Neuronal stem cell (in vitro differentiated cells): ENCODE measurements around the gene ZBBX.

Experiments
- DNase-seq: peaks from one replicate; pipeline ENCODE4 v3.0.0-alpha.2; 2013; ENCODE audit warnings: low spot score
- H2AFZ ChIP-seq: one replicate; pipeline ENCODE4 v1.6.1; 2013; ENCODE audit warnings: mild to moderate bottlenecking, low read length, inconsistent platforms
- H2AK5ac ChIP-seq: 2 replicates; pipeline ENCODE4 v1.6.1; 2013; ENCODE audit warnings: low read depth, mild to moderate bottlenecking, inconsistent platforms, low read length, moderate library complexity, mixed read lengths
- H2BK120ac ChIP-seq: 2 replicates; pipeline ENCODE4 v1.6.1; 2013; ENCODE audit warnings: low read depth, mild to moderate bottlenecking, inconsistent platforms, low read length, moderate library complexity, mixed read lengths
- H2BK12ac ChIP-seq: one replicate; pipeline ENCODE4 v1.6.1; 2013; ENCODE audit warnings: low read length, inconsistent platforms
- H2BK15ac ChIP-seq: 2 replicates; pipeline ENCODE4 v1.6.1; 2013; ENCODE audit warnings: mild to moderate bottlenecking, low read length, inconsistent platforms, mixed read lengths
- H2BK5ac ChIP-seq: one replicate; pipeline ENCODE4 v1.6.1; 2013; ENCODE audit warnings: inconsistent platforms, mild to moderate bottlenecking, low read length, moderate library complexity
- H3K14ac ChIP-seq: one replicate; pipeline ENCODE4 v1.6.1; 2013; ENCODE audit warnings: low read length, inconsistent platforms
- H3K18ac ChIP-seq: 2 replicates; pipeline ENCODE4 v1.6.1; 2013; ENCODE audit warnings: low read length, inconsistent platforms
- H3K23ac ChIP-seq: 2 replicates; pipeline ENCODE4 v1.6.1; 2013; ENCODE audit warnings: low read depth, mild to moderate bottlenecking, mixed read lengths, low read length, inconsistent platforms; ENCODE audit not compliant: poor library complexity
- H3K27ac ChIP-seq: replicated peaks from 3 replicates; pipeline ENCODE4 v1.5.1; 2013; ENCODE audit warnings: low read length, inconsistent platforms
- H3K27me3 ChIP-seq, 3 experiments: 2 replicates each; pipeline ENCODE4 v1.6.1; 2013; ENCODE audit warnings: low read length in 3 of 3, mild to moderate bottlenecking in 2 of 3, inconsistent platforms in 1 of 3, low read depth in 1 of 3, mixed read lengths in 1 of 3, moderate library complexity in 1 of 3; ENCODE audit not compliant: control insufficient read depth in 3 of 3, insufficient read depth in 3 of 3
- H3K36me3 ChIP-seq, 2 donors: replicated peaks in 1 of 2; 2 replicates each; pipeline ENCODE4 v1.6.1; 2013; ENCODE audit warnings: low read length in 2 of 2; ENCODE audit not compliant: control insufficient read depth in 2 of 2, insufficient read depth in 2 of 2
- H3K4ac ChIP-seq: 2 replicates; pipeline ENCODE4 v1.6.1; 2013; ENCODE audit warnings: inconsistent platforms, mild to moderate bottlenecking, low read length, moderate library complexity
- H3K4me1 ChIP-seq, 2 donors: 1 replicate in 1 of 2; 2 replicates in 1 of 2; pipeline ENCODE4 v1.6.1; 2013; ENCODE audit warnings: low read length in 2 of 2, low read depth in 1 of 2; ENCODE audit not compliant: control insufficient read depth in 2 of 2, insufficient read depth in 1 of 2
- H3K4me2 ChIP-seq: one replicate; pipeline ENCODE4 v1.6.1; 2013; ENCODE audit warnings: mild to moderate bottlenecking, low read length, inconsistent platforms; ENCODE audit not compliant: insufficient read depth, poor library complexity, severe bottlenecking
- H3K4me3 ChIP-seq, 2 donors: 2 replicates each; pipeline ENCODE4 v1.5.1; 2013; ENCODE audit warnings: low read length in 2 of 2, mild to moderate bottlenecking in 2 of 2, inconsistent platforms in 1 of 2, moderate library complexity in 1 of 2
- H3K79me1 ChIP-seq: one replicate; pipeline ENCODE4 v1.6.1; 2013; ENCODE audit warnings: low read depth, mild to moderate bottlenecking, inconsistent platforms, low read length, moderate library complexity
- H3K9ac ChIP-seq: one replicate; pipeline ENCODE4 v1.6.1; 2013; ENCODE audit warnings: mild to moderate bottlenecking, low read depth, low read length, inconsistent platforms; ENCODE audit not compliant: poor library complexity
- H3K9me3 ChIP-seq, 2 donors: replicated peaks in 1 of 2; 2 replicates each; pipeline versions ENCODE3 to v1.6.1; 2013; ENCODE audit warnings: low read length in 2 of 2, mild to moderate bottlenecking in 2 of 2, inconsistent platforms in 1 of 2, low read depth in 1 of 2, mixed read lengths in 1 of 2, moderate library complexity in 1 of 2; ENCODE audit not compliant: control insufficient read depth in 2 of 2, insufficient read depth in 1 of 2
- H4K8ac ChIP-seq: one replicate; pipeline ENCODE4 v1.6.1; 2013; ENCODE audit warnings: low read depth, mild to moderate bottlenecking, inconsistent platforms, low read length, moderate library complexity
- H4K91ac ChIP-seq: one replicate; pipeline ENCODE4 v1.6.1; 2013; ENCODE audit warnings: low read length, low read depth, mild to moderate bottlenecking, inconsistent platforms; ENCODE audit not compliant: poor library complexity
- WGBS, 2 donors: extraction: QIAGEN DNeasy Blood & Tissue Kit; methylation state at CpG; one replicate each; pipeline ENCODE4 v1.1.7; 2013; ENCODE audit warnings: missing lambda C conversion rate in 2 of 2, mixed read lengths in 1 of 2; ENCODE audit not compliant: insufficient read length in 2 of 2, insufficient replicate concordance in 1 of 2; ENCODE audit errors: extremely low coverage in 2 of 2; 5-methylcytosine and 5-hydroxymethylcytosine counted together

The ZBBX gene

GRCh38 chr3:167346171-167346570, 33.9 kb downstream of the ZBBX start:
- H2AFZ ChIP-seq: no peak overlapping the region
- H3K79me1 ChIP-seq: no peaks in the 10 kb centered on the region
- H4K91ac ChIP-seq: no peak overlapping the region
- peaks cover 0 to 3% of the 10 kb centered on the region in 2 donors for H3K4me1 ChIP-seq
- DNase-seq: no peak
- no CpG with 5 or more reads among the region's 1 CpG for WGBS, 2 donors
- no peaks in the 10 kb centered on the region for H3K27me3 ChIP-seq
- no peak overlapping the region for H4K8ac ChIP-seq
- H3K4ac ChIP-seq: no peak overlapping the region
- no peak overlapping the region for H2BK15ac ChIP-seq
- H2AK5ac ChIP-seq: no peak overlapping the region
- no peak overlapping the region for H3K18ac ChIP-seq
- H3K14ac ChIP-seq: no peak overlapping the region
- H3K36me3 ChIP-seq: no peaks in the 10 kb centered on the region
- no peak overlapping the region for H2BK12ac ChIP-seq
- no peak overlapping the region for H3K9ac ChIP-seq
- no peak overlapping the region for H3K23ac ChIP-seq
- no peak overlapping the region for H3K27ac ChIP-seq
- H3K4me3 ChIP-seq: no peak overlapping the region
- no peak overlapping the region for H2BK5ac ChIP-seq
- H3K9me3 ChIP-seq: no peaks in the 10 kb centered on the region
- H3K4me2 ChIP-seq: no peak overlapping the region
- H2BK120ac ChIP-seq: no peak overlapping the region

DNA sequence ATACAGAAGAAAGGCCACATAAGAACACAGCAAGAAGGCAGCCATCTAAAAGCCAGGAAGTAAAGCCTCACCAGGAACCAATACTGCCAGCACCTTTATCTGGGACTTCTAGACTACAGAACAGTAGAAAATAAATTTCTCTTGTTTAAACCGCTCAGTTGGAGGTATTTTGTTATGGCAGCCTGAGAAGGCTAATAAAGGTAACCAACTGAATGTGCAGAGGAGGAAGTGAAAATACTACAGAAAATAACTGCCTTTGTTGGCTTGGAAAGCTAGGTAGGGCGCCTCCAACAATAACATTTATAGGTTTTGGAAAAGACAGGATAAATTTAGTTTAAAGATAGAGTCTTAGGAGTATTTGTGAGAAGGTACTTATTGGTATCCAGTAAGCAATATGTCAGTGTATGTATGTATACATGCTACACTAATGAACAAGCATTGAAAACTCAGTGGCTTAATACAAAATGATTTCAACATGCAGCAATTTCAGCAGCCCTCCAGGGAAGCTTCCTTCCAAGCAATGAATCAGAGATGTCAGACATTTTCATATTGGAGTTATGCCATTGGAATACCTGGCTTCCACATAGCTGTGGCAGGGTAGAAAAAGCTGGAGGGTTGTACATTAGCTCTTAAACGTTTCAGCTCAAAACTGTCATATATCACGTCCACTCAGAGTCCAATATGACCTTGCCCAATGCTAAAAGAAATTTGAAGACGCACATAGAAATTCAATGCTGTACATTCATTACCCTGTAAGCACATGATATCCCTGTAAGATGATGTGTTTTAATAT, 48.9 kb downstream of the ZBBX start:
- no peak overlapping the region for H2AFZ ChIP-seq
- no peak overlapping the region for H2BK5ac ChIP-seq
- H2BK12ac ChIP-seq: no peak overlapping the region
- H3K4me2 ChIP-seq: no peak overlapping the region
- no CpG with 5 or more reads among the region's 5 CpGs for WGBS, 2 donors
- no peak overlapping the region for H3K14ac ChIP-seq
- H4K8ac ChIP-seq: no peak overlapping the region
- H3K79me1 ChIP-seq: no peaks in the 10 kb centered on the region
- H3K9me3 ChIP-seq: no peaks in the 10 kb centered on the region
- no peak overlapping the region for H2BK15ac ChIP-seq
- H2AK5ac ChIP-seq: no peak overlapping the region
- no peak overlapping the region for H3K27ac ChIP-seq
- H4K91ac ChIP-seq: no peak overlapping the region
- no peak overlapping the region for H3K18ac ChIP-seq
- no peak overlapping the region for H3K9ac ChIP-seq
- H3K36me3 ChIP-seq: no peaks in the 10 kb centered on the region
- no peak overlapping the region for H2BK120ac ChIP-seq
- H3K23ac ChIP-seq: no peak overlapping the region
- H3K4ac ChIP-seq: no peak overlapping the region
- DNase-seq: no peak
- no peaks in the 10 kb centered on the region for H3K4me1 ChIP-seq
- H3K4me3 ChIP-seq: no peak overlapping the region
- no peaks in the 10 kb centered on the region for H3K27me3 ChIP-seq

DNA sequence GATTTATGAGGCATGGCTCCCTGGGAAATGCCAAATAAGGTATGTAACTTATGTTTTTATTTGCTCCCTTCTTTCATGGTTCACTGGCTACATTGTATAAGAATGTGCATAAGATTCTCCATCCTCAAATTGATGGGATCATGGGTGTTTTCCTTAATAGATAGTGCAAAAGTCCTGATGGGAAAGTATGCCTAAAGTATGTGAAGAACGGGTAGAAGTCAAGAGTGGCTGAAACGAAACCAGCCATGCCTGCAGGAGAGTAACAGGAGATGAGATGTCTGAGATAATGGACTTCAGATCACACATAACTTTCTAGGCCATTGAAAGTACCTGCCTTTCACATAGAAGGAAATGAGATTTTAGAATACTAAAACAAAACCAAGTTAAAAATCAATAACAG, 56.5 kb downstream of the ZBBX start:
- no peak for DNase-seq
- Histone ChIP-seq H3K14ac (no peak overlapping the region), H4K8ac (no peak overlapping the region), H3K79me1 (no peaks in the 10 kb centered on the region), H3K9me3 (no peaks in the 10 kb centered on the region), H4K91ac (no peak overlapping the region), H3K27me3 (no peaks in the 10 kb centered on the region), H2BK12ac (no peak overlapping the region), H3K27ac (no peak overlapping the region), H2BK120ac (no peak overlapping the region), H3K9ac (no peak overlapping the region), H3K36me3 (no peaks in the 10 kb centered on the region), H3K4me2 (no peak overlapping the region), H2AK5ac (no peak overlapping the region), H2AFZ (no peak overlapping the region), H3K18ac (no peak overlapping the region), H3K4me3 (no peak overlapping the region), H3K23ac (no peak overlapping the region), H3K4ac (no peak overlapping the region), H2BK15ac (no peak overlapping the region), H2BK5ac (no peak overlapping the region), H3K4me1 (no peaks in the 10 kb centered on the region)
- WGBS, 2 donors: no CpG with 5 or more reads among the region's 2 CpGs

DNA sequence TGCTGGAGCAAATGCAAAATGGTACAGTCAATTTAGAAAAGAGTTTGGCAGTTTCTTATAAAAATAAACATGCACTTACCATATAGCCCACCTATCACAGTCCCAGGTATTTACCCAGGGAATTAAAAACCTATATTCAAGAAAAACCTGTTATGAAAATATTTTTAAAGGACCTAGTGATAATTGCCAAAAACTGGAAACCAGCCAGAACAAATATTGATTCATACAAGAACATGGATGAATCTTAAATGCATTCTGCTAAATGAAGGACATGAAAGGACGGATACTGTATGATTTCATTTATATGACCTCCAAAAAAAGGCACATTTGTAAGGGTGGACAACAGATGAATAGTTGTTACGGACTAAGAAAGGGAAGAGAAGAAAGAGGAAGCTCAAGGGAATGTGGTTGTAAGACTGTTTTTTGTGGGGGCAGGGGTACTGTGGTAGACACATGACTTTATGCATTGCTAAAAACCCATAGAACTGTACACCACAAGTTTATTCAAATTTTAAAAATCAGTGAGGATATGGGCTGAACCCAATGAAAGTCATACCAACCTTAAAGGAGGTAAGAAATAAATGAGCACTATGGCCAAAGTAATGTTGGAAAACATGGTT, 61.0 kb downstream of the ZBBX start:
- no peak overlapping the region for H4K8ac ChIP-seq
- H2BK15ac ChIP-seq: no peak overlapping the region
- H2BK5ac ChIP-seq: no peak overlapping the region
- H3K4me2 ChIP-seq: no peak overlapping the region
- H2AK5ac ChIP-seq: no peak overlapping the region
- H2AFZ ChIP-seq: no peak overlapping the region
- no peak overlapping the region for H3K27ac ChIP-seq
- H3K79me1 ChIP-seq: no peaks in the 10 kb centered on the region
- no CpG with 5 or more reads among the region's 2 CpGs for WGBS, 2 donors
- H2BK12ac ChIP-seq: no peak overlapping the region
- DNase-seq: no peak
- H4K91ac ChIP-seq: no peak overlapping the region
- H3K23ac ChIP-seq: no peak overlapping the region
- no peak overlapping the region for H3K4ac ChIP-seq
- no peak overlapping the region for H3K18ac ChIP-seq
- H3K9me3 ChIP-seq: no peaks in the 10 kb centered on the region
- no peaks in the 10 kb centered on the region for H3K27me3 ChIP-seq
- H3K36me3 ChIP-seq: no peaks in the 10 kb centered on the region
- no peaks in the 10 kb centered on the region for H3K4me1 ChIP-seq
- H2BK120ac ChIP-seq: no peak overlapping the region
- H3K9ac ChIP-seq: no peak overlapping the region
- no peak overlapping the region for H3K4me3 ChIP-seq
- H3K14ac ChIP-seq: no peak overlapping the region
